Mesenchymal stem cell (in vitro differentiated cells and primary cell): ENCODE data around the gene PGM5.
A peak's percentile ranks its signal among the peaks of the same experiment; 100 is the strongest.

Experiments
- DNase-seq: peaks from one replicate; pipeline ENCODE4 v3.0.0-alpha.2; 2013
- H2AFZ ChIP-seq: one replicate; pipeline ENCODE4 v1.6.1; 2013; ENCODE audit warnings: low read depth, mild to moderate bottlenecking, control low read depth, inconsistent platforms, low read length, moderate library complexity
- H2AK5ac ChIP-seq: 2 replicates; pipeline ENCODE4 v1.6.1; 2013; ENCODE audit warnings: low read length, moderate library complexity, mild to moderate bottlenecking, inconsistent platforms; ENCODE audit not compliant: severe bottlenecking
- H2BK120ac ChIP-seq: one replicate; pipeline ENCODE4 v1.6.1; 2013; ENCODE audit warnings: low read depth, mild to moderate bottlenecking, inconsistent platforms, low read length, moderate library complexity
- H2BK12ac ChIP-seq, 2 experiments: one replicate each; pipeline ENCODE4 v1.6.1; 2013; ENCODE audit warnings: inconsistent platforms in 2 of 2, low read length in 2 of 2, mild to moderate bottlenecking in 2 of 2, moderate library complexity in 2 of 2, control low read depth in 1 of 2
- H2BK15ac ChIP-seq: one replicate; pipeline ENCODE4 v1.6.1; 2013; ENCODE audit warnings: mild to moderate bottlenecking, low read depth, inconsistent platforms; ENCODE audit not compliant: poor library complexity, severe bottlenecking
- H2BK5ac ChIP-seq: 2 replicates; pipeline ENCODE4 v1.6.1; 2013; ENCODE audit warnings: low read depth, mild to moderate bottlenecking, low read length, control low read depth, inconsistent platforms; ENCODE audit not compliant: poor library complexity, severe bottlenecking
- H3K14ac ChIP-seq, 2 experiments: one replicate each; pipeline ENCODE4 v1.6.1; 2013; ENCODE audit warnings: inconsistent platforms in 2 of 2, low read length in 2 of 2, control low read depth in 1 of 2, mild to moderate bottlenecking in 1 of 2, moderate library complexity in 1 of 2
- H3K18ac ChIP-seq, 2 experiments: one replicate each; pipeline ENCODE4 v1.6.1; 2013; ENCODE audit warnings: inconsistent platforms in 2 of 2, low read length in 2 of 2, control low read depth in 1 of 2, low read depth in 1 of 2, mild to moderate bottlenecking in 1 of 2
- H3K23ac ChIP-seq, 2 experiments: one replicate each; pipeline ENCODE4 v1.6.1; 2013; ENCODE audit warnings: inconsistent platforms in 2 of 2, low read length in 2 of 2, mild to moderate bottlenecking in 2 of 2, moderate library complexity in 2 of 2, control low read depth in 1 of 2
- H3K27ac ChIP-seq: 2 replicates; pipeline ENCODE4 v1.5.1; 2013; ENCODE audit warnings: mild to moderate bottlenecking, moderate library complexity, low read length, control low read depth, inconsistent platforms; ENCODE audit not compliant: poor library complexity, severe bottlenecking
- H3K27me3 ChIP-seq, 2 experiments: 2 replicates each; pipeline versions ENCODE4 v1.6.1 to v1.7.0; 2013; ENCODE audit warnings: low read length in 2 of 2, mild to moderate bottlenecking in 2 of 2, moderate library complexity in 2 of 2, control low read depth in 1 of 2, inconsistent platforms in 1 of 2; ENCODE audit not compliant: control insufficient read depth in 1 of 2, insufficient read depth in 1 of 2
- H3K36me3 ChIP-seq, 2 experiments: 2 replicates each; pipeline versions ENCODE4 v1.6.1 to v1.7.0; 2013; ENCODE audit warnings: low read length in 2 of 2, control low read depth in 1 of 2, inconsistent platforms in 1 of 2, low read depth in 1 of 2, mild to moderate bottlenecking in 1 of 2; ENCODE audit not compliant: insufficient read depth in 2 of 2, control insufficient read depth in 1 of 2
- H3K4ac ChIP-seq, 2 experiments: one replicate each; pipeline ENCODE4 v1.6.1; 2013; ENCODE audit warnings: inconsistent platforms in 2 of 2, low read length in 2 of 2, mild to moderate bottlenecking in 2 of 2, moderate library complexity in 2 of 2, control low read depth in 1 of 2, low read depth in 1 of 2
- H3K4me1 ChIP-seq: 2 replicates; pipeline ENCODE4 v1.6.1; 2013; ENCODE audit warnings: low read depth, low read length, control low read depth; ENCODE audit not compliant: control insufficient read depth, insufficient read depth
- H3K4me2 ChIP-seq: 2 replicates; pipeline ENCODE4 v1.6.1; 2013; ENCODE audit warnings: low read length, mild to moderate bottlenecking, inconsistent platforms; ENCODE audit not compliant: poor library complexity, severe bottlenecking
- H3K4me3 ChIP-seq, 2 experiments: 2 replicates each; pipeline versions ENCODE4 v1.5.1 to v1.7.0; 2013; ENCODE audit warnings: low read length in 2 of 2, mild to moderate bottlenecking in 2 of 2, control low read depth in 1 of 2, low read depth in 1 of 2; ENCODE audit not compliant: insufficient read depth in 1 of 2
- H3K79me1 ChIP-seq: replicated peaks from 2 replicates; pipeline ENCODE4 v1.6.1; 2013; ENCODE audit warnings: mild to moderate bottlenecking, control low read depth, low read length, inconsistent platforms; ENCODE audit not compliant: poor library complexity, severe bottlenecking
- H3K9ac ChIP-seq: 2 replicates; pipeline ENCODE4 v1.7.0; 2013; ENCODE audit warnings: mild to moderate bottlenecking, low read length, moderate library complexity
- H3K9me3 ChIP-seq: 2 replicates; pipeline ENCODE4 v1.7.0; 2013; ENCODE audit warnings: mild to moderate bottlenecking, low read length; ENCODE audit not compliant: control insufficient read depth
- H4K8ac ChIP-seq: one replicate; pipeline ENCODE4 v1.6.1; 2013; ENCODE audit warnings: inconsistent platforms, mild to moderate bottlenecking, low read length, moderate library complexity
- H4K91ac ChIP-seq: one replicate; pipeline ENCODE4 v1.6.1; 2013; ENCODE audit warnings: mild to moderate bottlenecking, low read length, inconsistent platforms
- WGBS: methylation state at CpG from one replicate; pipeline ENCODE4 v1.1.7; 2013; ENCODE audit warnings: mixed read lengths; 5-methylcytosine and 5-hydroxymethylcytosine counted together

Gene PGM5

DNA sequence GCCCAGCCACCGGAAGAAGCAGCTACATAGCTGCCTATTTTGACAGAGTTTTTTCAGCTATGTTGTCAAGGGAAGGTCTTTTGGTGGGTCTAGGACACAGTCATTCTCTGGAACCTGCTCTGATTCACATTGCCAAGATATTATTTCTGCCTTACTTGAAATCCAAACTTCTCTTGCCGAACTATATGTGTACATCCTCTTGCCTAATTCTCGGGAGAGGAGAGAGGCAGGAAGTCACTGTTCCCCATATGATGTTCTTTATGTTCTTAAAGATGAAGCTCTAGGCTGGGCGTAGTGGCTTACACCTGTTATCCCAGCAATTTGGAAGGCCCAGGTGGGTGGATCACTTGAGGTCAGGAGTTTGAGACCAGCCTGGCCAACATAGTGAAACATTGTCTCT lies 175.7 kb downstream of the PGM5 start:
- no peaks in the 10 kb centered on the region for H3K9me3 ChIP-seq
- no peak overlapping the region for H3K23ac ChIP-seq
- H3K14ac ChIP-seq = no peak overlapping the region
- H4K91ac ChIP-seq = no peak overlapping the region
- H3K4ac ChIP-seq = no peak overlapping the region
- H3K9ac ChIP-seq = no peak overlapping the region
- no peaks in the 10 kb centered on the region for H3K4me1 ChIP-seq
- H2BK5ac ChIP-seq = no peak overlapping the region
- H3K18ac ChIP-seq = no peak overlapping the region
- H2AK5ac ChIP-seq = no peak overlapping the region
- no peak overlapping the region for H3K4me2 ChIP-seq
- H3K4me3 ChIP-seq = no peak overlapping the region
- no peak for DNase-seq
- H2BK120ac ChIP-seq = no peak overlapping the region
- no peaks in the 10 kb centered on the region for H3K27me3 ChIP-seq
- WGBS = 93% methylated on average over 4 of the region's 4 CpGs
- H2AFZ ChIP-seq = no peak overlapping the region
- H3K79me1 ChIP-seq = no peaks in the 10 kb centered on the region
- no peak overlapping the region for H4K8ac ChIP-seq
- no peak overlapping the region for H2BK15ac ChIP-seq
- H3K36me3 ChIP-seq = no peaks in the 10 kb centered on the region
- H3K27ac ChIP-seq = no peak overlapping the region
- no peak overlapping the region for H2BK12ac ChIP-seq

DNA sequence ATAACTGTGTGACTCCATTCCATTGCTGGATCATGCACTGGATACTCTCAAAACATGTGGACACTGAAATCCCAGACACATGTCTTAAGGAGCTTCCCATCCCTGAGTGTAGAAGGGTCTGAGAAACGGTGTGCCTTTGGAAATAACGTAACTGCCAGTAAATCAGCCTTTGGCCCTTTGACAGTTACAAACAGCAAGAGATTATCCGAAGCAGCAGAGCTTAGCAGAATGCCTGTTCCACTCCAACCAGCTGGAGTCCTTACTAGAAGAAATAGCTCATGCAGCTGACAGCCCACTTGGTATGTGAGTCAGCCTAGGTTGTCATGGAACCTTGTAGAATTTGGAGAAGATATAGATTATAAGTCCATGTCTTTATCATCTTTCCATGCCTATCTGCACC lies 177.3 kb downstream of the PGM5 start:
- no peak overlapping the region for H2AK5ac ChIP-seq
- no peak overlapping the region for H2BK12ac ChIP-seq
- H3K23ac ChIP-seq = no peak overlapping the region
- no peaks in the 10 kb centered on the region for H3K27me3 ChIP-seq
- H3K18ac ChIP-seq = no peak overlapping the region
- H2AFZ ChIP-seq = no peak overlapping the region
- no peak overlapping the region for H3K14ac ChIP-seq
- H3K9me3 ChIP-seq = no peaks in the 10 kb centered on the region
- no peaks in the 10 kb centered on the region for H3K4me1 ChIP-seq
- H3K79me1 ChIP-seq = no peaks in the 10 kb centered on the region
- H4K8ac ChIP-seq = no peak overlapping the region
- DNase-seq = peak; percentile 64
- H3K4ac ChIP-seq = no peak overlapping the region
- no peak overlapping the region for H2BK120ac ChIP-seq
- no peak overlapping the region for H2BK15ac ChIP-seq
- no peak overlapping the region for H4K91ac ChIP-seq
- no peak overlapping the region for H3K4me2 ChIP-seq
- no peaks in the 10 kb centered on the region for H3K36me3 ChIP-seq
- WGBS = 2% methylated on average over 3 of the region's 3 CpGs
- no peak overlapping the region for H3K9ac ChIP-seq
- no peak overlapping the region for H3K27ac ChIP-seq
- H2BK5ac ChIP-seq = no peak overlapping the region
- H3K4me3 ChIP-seq = no peak overlapping the region

DNA sequence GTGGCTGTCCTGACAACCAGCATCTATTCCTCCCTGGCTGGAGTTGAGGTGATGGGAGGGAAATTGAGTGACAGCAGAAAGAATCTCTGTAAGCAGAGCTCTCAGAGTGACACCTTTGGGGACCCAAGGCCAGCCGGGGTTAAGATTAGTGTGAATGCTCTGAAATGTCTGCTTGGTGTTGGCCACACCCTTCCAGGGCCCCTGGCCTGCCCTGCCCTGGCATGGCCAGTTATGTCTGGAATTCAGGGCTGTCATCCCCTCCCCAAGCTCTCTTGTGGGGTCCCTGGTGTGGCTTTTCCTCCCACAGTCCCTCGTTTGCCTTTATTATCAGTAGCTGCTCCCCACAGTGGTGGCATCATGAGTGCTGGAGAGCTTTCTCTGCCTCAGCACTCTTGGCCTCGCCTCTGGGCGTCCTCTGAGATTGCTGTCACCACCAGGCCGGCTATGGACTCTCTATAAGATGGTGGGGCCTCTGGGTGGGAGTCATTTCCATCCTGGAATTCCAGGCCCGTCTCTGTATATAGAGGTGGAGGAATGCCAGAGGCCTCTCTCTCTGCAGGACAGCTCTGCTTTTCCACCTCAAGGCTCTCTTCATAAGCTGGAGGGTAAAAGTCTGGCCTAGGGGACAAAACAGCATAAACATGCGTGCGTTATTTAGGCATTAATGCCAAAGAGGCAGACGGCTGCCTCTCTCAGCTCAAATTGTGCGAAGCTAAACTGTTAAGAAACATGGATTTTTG lies 180.6 kb downstream of the PGM5 start:
- no peak for DNase-seq
- Histone ChIP-seq H4K91ac (peak overlapping the region; percentile 46), H3K9ac (no peak overlapping the region), H3K27me3 (no peaks in the 10 kb centered on the region), H4K8ac (peak overlapping the region; percentile 36), H3K4me3 (no peak overlapping the region), H2BK5ac (no peak overlapping the region), H3K18ac (no peak overlapping the region), H2BK12ac (peak overlapping the region in 1 of 2 experiments; percentile 8), H2AFZ (no peak overlapping the region), H3K23ac (no peak overlapping the region), H2BK120ac (no peak overlapping the region), H2AK5ac (no peak overlapping the region), H3K4ac (no peak overlapping the region), H2BK15ac (no peak overlapping the region), H3K14ac (no peak overlapping the region), H3K4me1 (no peaks in the 10 kb centered on the region), H3K9me3 (no peaks in the 10 kb centered on the region), H3K27ac (no peak overlapping the region), H3K79me1 (no peaks in the 10 kb centered on the region), H3K4me2 (no peak overlapping the region), H3K36me3 (no peaks in the 10 kb centered on the region)
- WGBS = 69% methylated on average over 10 of the region's 10 CpGs

DNA sequence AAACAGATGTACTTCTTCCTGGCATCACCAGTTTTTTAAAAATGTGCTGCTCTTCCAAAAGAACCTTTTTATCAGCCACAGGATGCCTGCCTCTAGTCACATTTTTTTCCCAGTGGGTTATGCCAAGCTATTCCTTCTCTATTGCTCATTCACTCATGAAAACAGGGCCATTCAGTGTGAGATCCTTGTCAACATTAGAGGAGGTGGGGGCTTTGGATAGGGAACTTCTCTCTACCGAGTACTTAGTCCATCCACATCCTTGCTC lies 181.1 kb downstream of the PGM5 start:
- no peak overlapping the region for H3K14ac ChIP-seq

More for the DNA sequence above, 181.1 kb downstream of the PGM5 start:
- H2BK5ac ChIP-seq = no peak overlapping the region
- no peak overlapping the region for H4K91ac ChIP-seq
- no peak overlapping the region for H2BK120ac ChIP-seq
- H3K4me1 ChIP-seq = no peaks in the 10 kb centered on the region
- no peak overlapping the region for H2AFZ ChIP-seq
- H3K27ac ChIP-seq = no peak overlapping the region
- no peak overlapping the region for H3K4ac ChIP-seq
- H3K9me3 ChIP-seq = no peaks in the 10 kb centered on the region
- no peak overlapping the region for H4K8ac ChIP-seq
- H3K4me3 ChIP-seq = no peak overlapping the region
- H3K18ac ChIP-seq = no peak overlapping the region
- H2AK5ac ChIP-seq = no peak overlapping the region
- H3K27me3 ChIP-seq = no peaks in the 10 kb centered on the region
- no peaks in the 10 kb centered on the region for H3K79me1 ChIP-seq
- 93% methylated on average over 1 of the region's 1 CpG for WGBS
- no peak overlapping the region for H3K9ac ChIP-seq
- no peak overlapping the region for H3K4me2 ChIP-seq
- H2BK12ac ChIP-seq = no peak overlapping the region
- no peaks in the 10 kb centered on the region for H3K36me3 ChIP-seq
- DNase-seq = no peak
- H3K23ac ChIP-seq = no peak overlapping the region
- H2BK15ac ChIP-seq = no peak overlapping the region
